ENCODE measurements around the gene CHMP5.
A peak's percentile ranks its signal among the peaks of the same experiment; 100 is the strongest.

Gene CHMP5

GRCh38 chr9:33264473-33265177 lies at the start of gene CHMP5, which contains the start of gene BAG1:
Gene CHMP5 (plus strand): TSS chr9:33265049. CDS start chr9:33265079, 30 bp downstream.
Gene BAG1 (minus strand): TSS chr9:33264708.
- DNase-seq: peak; percentile 100

- DNase-seq: no peak
Measured at GRCh38 chr9:33220681-33221567, 43.9 kb upstream of the CHMP5 start.

- DNase-seq: no peak
Measured at GRCh38 chr9:33221568-33221884, 43.3 kb upstream of the CHMP5 start.

GRCh38 chr9:33222031-33222430 lies 42.8 kb upstream of the CHMP5 start:
- no peak for DNase-seq

- DNase-seq: no peak
Measured at GRCh38 chr9:33223696-33224095, 41.2 kb upstream of the CHMP5 start.

- peak; percentile 53 for DNase-seq
Measured at GRCh38 chr9:33225319-33226147, 39.3 kb upstream of the CHMP5 start.

GRCh38 chr9:33227008-33227398 lies 37.8 kb upstream of the CHMP5 start:
- DNase-seq: no peak

- no peak for DNase-seq
Measured at GRCh38 chr9:33227741-33228140, 37.1 kb upstream of the CHMP5 start.

GRCh38 chr9:33228606-33229005 lies 36.2 kb upstream of the CHMP5 start:
- DNase-seq: no peak

- no peak for DNase-seq
Measured at GRCh38 chr9:33229359-33230114, 35.3 kb upstream of the CHMP5 start.

GRCh38 chr9:33230756-33231622 lies 33.9 kb upstream of the CHMP5 start:
- DNase-seq: no peak

GRCh38 chr9:33231623-33231942 lies 33.3 kb upstream of the CHMP5 start:
- no peak for DNase-seq

GRCh38 chr9:33232815-33233214 lies 32.0 kb upstream of the CHMP5 start:
- DNase-seq: no peak

- DNase-seq: no peak
Measured at GRCh38 chr9:33233626-33234342, 31.1 kb upstream of the CHMP5 start.

GRCh38 chr9:33234511-33235467 lies 30.1 kb upstream of the CHMP5 start:
- DNase-seq: no peak

- no peak for DNase-seq
Measured at GRCh38 chr9:33236571-33236970, 28.3 kb upstream of the CHMP5 start.

- no peak for DNase-seq
Measured at GRCh38 chr9:33239921-33240320, 24.9 kb upstream of the CHMP5 start, which contains the start of gene SPINK4. Gene SPINK4 (plus strand): TSS chr9:33240167. CDS start chr9:33240209, 42 bp downstream.

GRCh38 chr9:33241298-33241697 lies 23.6 kb upstream of the CHMP5 start:
- no peak for DNase-seq

- no peak for DNase-seq
Measured at GRCh38 chr9:33242609-33243134, 22.2 kb upstream of the CHMP5 start.
